HG03460 (cell line): ENCODE data around the gene URB1.
"Not testable (repeated sequence)": the region's sequence is repeated elsewhere in the genome, so short reads cannot be mapped to it uniquely, and the experiment has no call there.

ENCODE experiments used
- ATAC-seq: cut with Tn5 transposase; IDR thresholded peaks from one replicate; pipeline ENCODE4 v1.9.1; 2021; ENCODE audit not compliant: unreplicated experiment

The URB1 gene

DNA sequence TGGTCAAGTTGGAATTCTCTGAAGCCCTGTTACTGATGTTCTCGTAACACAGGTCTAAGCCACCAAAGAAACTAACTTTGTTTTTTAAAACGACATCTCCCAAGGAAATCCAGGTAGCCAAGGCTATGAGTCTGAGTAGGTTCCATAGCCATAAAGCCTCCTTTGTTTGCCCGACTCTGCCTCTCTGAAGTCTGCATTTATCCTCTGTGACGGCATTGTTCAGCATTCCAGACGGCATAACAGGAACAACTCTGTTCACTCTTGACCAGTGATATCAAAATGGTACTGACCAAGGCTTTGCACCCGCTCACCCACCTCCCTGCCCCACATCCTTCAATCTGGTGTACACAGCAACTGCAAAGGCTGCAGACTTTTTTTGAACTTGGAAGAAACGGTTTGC lies 14.8 kb downstream of the URB1 start:
- no peak for ATAC-seq

GRCh38 chr21:32377506-32377905 lies 15.3 kb downstream of the URB1 start:
- ATAC-seq: no peak

GRCh38 chr21:32372755-32373154 lies 20.1 kb downstream of the URB1 start:
- no peak for ATAC-seq

- ATAC-seq: no peak
These were observed 20.9 kb downstream of the URB1 start for GRCh38 chr21:32371913-32372314.

- ATAC-seq: no peak
These were observed 21.6 kb downstream of the URB1 start for GRCh38 chr21:32370998-32371766.

- ATAC-seq: not testable (repeated sequence)
These were observed 23.9 kb downstream of the URB1 start for GRCh38 chr21:32368961-32369360.

GRCh38 chr21:32368386-32368785 lies 24.4 kb downstream of the URB1 start:
- ATAC-seq: no peak

- no peak for ATAC-seq
These were observed 25.7 kb downstream of the URB1 start for GRCh38 chr21:32367158-32367557.

- no peak for ATAC-seq
These were observed 26.6 kb downstream of the URB1 start for GRCh38 chr21:32366191-32366590.

DNA sequence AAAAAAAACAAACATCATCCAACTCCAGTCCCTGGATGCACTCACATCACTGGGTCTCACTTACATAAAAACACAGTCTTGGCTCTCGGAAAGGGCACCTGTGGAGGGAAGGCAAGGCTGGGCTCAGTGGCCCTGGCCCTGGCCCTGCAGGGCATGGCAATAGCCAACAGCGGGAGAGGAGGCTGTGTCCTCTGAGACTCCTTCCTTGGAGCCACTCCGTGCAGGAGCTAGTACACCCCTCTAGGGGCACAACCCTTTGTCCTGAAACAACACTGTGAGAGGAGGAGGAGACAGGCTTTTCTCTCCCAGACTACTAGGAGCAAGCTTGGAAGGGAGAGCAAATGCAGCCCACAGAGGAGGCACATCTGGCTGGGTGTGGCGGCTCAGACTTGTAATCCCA lies 28.0 kb downstream of the URB1 start:
- ATAC-seq: no peak

GRCh38 chr21:32364387-32364786 lies 28.4 kb downstream of the URB1 start:
- ATAC-seq: no peak

DNA sequence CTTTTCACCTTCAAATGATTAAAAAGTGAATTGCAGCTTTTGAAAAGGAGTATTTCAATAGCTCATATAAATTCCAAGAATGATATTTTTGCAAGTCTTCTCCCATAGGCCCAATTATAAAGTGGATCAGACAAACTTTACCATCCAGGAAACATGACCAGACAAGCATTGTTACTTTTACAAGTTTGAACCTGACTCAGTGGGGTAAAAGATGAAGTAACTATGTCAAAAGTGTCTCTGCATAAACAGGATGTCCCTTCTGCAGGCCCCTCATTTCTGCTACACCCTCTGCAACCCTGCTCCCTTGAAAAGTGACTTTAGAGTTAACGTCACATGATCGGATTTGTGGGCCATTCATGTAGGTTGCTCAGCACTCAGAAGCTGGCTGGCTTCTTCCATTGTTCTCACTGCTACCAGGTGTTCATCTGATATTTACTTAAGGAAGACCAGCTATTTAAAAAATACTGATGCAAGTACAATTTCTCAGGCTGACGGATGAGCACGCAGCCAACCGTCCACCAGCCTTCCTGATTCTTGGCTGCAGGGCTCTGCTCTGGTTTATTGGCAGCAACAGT lies 32.3 kb downstream of the URB1 start:
- ATAC-seq: no peak

GRCh38 chr21:32359719-32360260 lies 33.0 kb downstream of the URB1 start:
- ATAC-seq: no peak

GRCh38 chr21:32356874-32357395 lies 35.9 kb downstream of the URB1 start:
- ATAC-seq: no peak

DNA sequence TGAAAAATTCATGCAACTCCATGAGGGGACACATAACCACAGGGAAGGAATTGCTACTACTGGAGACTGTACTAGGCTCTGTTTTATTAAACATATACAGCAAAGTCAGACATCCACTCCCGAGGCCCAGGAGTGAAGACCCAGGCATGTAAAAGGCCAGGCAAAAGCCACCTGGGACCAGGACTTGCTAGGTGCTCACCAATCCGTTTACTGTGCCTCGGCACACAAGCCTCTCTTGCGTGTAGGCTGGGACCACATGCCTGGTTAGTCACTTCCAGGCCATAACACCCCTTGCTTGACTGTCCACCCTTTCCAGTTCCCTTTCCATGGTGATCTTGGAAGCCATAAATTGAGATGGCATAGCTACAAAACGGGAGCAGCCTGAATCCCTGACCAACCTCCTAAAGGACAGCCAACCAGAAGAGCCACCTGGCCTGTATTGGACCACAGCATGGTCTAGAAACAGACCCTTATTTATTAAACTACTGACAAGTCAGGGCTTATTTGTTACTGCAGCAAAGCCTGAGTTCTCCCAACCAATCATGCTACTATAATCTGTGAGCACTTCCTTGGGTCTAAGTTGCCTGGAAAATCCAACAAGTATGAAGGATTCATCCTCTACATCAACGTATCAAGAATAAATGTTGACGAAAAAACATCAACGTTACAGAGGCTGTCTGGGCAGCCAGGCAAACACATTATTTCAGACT lies 39.7 kb downstream of the URB1 start:
- ATAC-seq: no peak

DNA sequence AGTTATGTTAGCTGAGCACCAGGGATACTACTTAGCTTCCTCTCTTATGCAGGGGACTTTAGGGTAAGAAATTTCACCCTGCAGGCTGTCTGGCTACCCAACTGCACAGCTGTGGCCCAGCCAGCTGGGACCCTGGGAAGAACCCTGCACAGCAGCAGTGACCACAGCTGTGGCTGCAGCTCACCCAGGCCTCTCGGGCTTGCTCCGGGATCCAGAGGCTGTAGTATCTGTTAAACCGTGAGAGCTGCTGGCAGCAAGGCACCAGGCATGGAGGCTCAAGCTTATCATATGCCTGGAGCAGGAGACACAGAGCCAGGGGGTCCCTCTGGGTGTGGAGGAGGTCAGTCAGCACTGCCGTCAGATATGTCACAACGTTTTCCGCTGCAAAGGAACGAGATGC lies 40.3 kb downstream of the URB1 start:
- no peak for ATAC-seq

GRCh38 chr21:32351428-32351827 lies 41.4 kb downstream of the URB1 start:
- ATAC-seq: no peak

- no peak for ATAC-seq
These were observed 41.8 kb downstream of the URB1 start for GRCh38 chr21:32350981-32351380.

GRCh38 chr21:32350211-32350980 lies 42.4 kb downstream of the URB1 start:
- no peak for ATAC-seq

- ATAC-seq: no peak
These were observed 43.4 kb downstream of the URB1 start for GRCh38 chr21:32349333-32349944.
